Measurements from ENCODE around the gene SEZ6.

DNA sequence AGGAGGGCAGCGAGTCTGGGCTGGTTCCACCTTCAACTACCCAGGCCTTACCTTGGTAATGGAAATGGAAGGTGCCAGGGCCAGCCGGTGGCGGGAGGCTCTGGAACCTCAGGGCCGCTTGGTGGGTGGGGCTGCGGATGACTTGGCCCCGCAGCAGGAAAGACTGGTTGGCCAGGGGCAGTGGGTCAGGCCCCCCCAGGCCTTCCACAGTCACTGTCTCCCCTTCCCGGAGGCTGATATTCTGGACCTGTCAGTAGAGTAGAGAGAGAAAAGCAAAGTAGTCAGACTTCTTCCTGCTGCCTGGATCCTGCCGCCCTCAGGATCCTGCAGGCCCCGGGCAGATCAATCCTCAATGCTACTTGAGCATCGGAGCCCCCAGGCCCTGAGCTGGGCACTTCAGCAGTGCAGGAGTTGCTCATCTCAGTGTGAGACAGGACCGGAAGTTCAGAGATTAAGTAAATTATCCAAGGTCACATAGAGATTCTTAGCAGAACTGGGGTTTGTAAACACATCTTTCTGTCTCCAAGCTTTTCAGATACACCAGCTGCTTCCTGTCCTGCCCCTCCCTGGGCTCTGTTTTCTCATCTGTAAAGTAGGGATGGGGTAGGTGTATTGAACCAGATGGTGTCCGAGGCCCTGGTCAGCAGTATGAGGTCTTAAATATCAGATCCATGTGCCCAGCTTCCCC lies 36.0 kb downstream of the SEZ6 start:
- TF ChIP-seq, protein P1, sequence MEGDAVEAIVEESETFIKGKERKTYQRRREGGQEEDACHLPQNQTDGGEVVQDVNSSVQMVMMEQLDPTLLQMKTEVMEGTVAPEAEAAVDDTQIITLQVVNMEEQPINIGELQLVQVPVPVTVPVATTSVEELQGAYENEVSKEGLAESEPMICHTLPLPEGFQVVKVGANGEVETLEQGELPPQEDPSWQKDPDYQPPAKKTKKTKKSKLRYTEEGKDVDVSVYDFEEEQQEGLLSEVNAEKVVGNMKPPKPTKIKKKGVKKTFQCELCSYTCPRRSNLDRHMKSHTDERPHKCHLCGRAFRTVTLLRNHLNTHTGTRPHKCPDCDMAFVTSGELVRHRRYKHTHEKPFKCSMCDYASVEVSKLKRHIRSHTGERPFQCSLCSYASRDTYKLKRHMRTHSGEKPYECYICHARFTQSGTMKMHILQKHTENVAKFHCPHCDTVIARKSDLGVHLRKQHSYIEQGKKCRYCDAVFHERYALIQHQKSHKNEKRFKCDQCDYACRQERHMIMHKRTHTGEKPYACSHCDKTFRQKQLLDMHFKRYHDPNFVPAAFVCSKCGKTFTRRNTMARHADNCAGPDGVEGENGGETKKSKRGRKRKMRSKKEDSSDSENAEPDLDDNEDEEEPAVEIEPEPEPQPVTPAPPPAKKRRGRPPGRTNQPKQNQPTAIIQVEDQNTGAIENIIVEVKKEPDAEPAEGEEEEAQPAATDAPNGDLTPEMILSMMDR (conservative IDR thresholded peaks at IDR 0.05), result no peak
- TF ChIP-seq EZH2 (IDR thresholded peaks at IDR 0.05; ENCODE audit: low read depth), result no peak

Measured in PC-9 (cell line).